AG09319 (cell line): ENCODE data around the gene SLC25A22.

ENCODE experiments used
- DNase-seq: peaks from one replicate; pipeline ENCODE4 v3.0.0-alpha.2; 2010; ENCODE audit warnings: low read depth; ENCODE audit errors: extremely low read depth
- CTCF ChIP-seq: IDR thresholded peaks from 2 replicates; pipeline ENCODE4 v1.5.1; 2011; ENCODE audit warnings: low read depth, mild to moderate bottlenecking, inconsistent platforms, low read length, moderate library complexity

SLC25A22 gene

GRCh38 chr11:794013-794765 is 3.9 kb downstream of the SLC25A22 start:
- no peak for DNase-seq
- TF ChIP-seq CTCF, result no peak

GRCh38 chr11:793556-793955 is 4.5 kb downstream of the SLC25A22 start:
- no peak for TF ChIP-seq CTCF
- no peak for DNase-seq

- no peak for DNase-seq
- no peak for TF ChIP-seq CTCF
Observed at GRCh38 chr11:792873-793272, 5.2 kb downstream of the SLC25A22 start.

- DNase-seq, result no peak
- TF ChIP-seq CTCF, result no peak
Observed at GRCh38 chr11:792535-792821, 5.6 kb downstream of the SLC25A22 start.

- DNase-seq, result no peak
- TF ChIP-seq CTCF, result no peak
Observed at GRCh38 chr11:791658-792534, 6.2 kb downstream of the SLC25A22 start.

- no peak for TF ChIP-seq CTCF
- no peak for DNase-seq
Observed at GRCh38 chr11:790721-791564, 7.1 kb downstream of the SLC25A22 start.
